GM12872 (cell line): ENCODE results near the gene DDR2.

ENCODE experiments used
- CTCF ChIP-seq: IDR thresholded peaks from 3 replicates; pipeline ENCODE4 v1.5.1; 2011; ENCODE audit warnings: low read depth, mild to moderate bottlenecking, low read length, moderate library complexity; ENCODE audit not compliant: insufficient read depth

DDR2 gene

GRCh38 chr1:162703708-162704107, 71.4 kb downstream of the DDR2 start:
- TF ChIP-seq CTCF, result no peak

- no peak for TF ChIP-seq CTCF
Observed at GRCh38 chr1:162704673-162705424, 72.6 kb downstream of the DDR2 start.

GRCh38 chr1:162706003-162706402, 73.7 kb downstream of the DDR2 start:
- TF ChIP-seq CTCF, result no peak

- TF ChIP-seq CTCF, result no peak
Observed at GRCh38 chr1:162706606-162707005, 74.3 kb downstream of the DDR2 start.

GRCh38 chr1:162708286-162708685, 76.0 kb downstream of the DDR2 start:
- no peak for TF ChIP-seq CTCF

- TF ChIP-seq CTCF, result no peak
Observed at GRCh38 chr1:162709132-162709860, 77.0 kb downstream of the DDR2 start.

GRCh38 chr1:162709870-162710269, 77.6 kb downstream of the DDR2 start:
- no peak for TF ChIP-seq CTCF
